Tongue (tissue), 2 donors: ENCODE measurements around the gene MIA3. TPM values are rescaled to one million over a fixed set of nuclear protein-coding genes. Genes with fewer than 3 reads are reported as not detected.
"Not testable (repeated sequence)": the region's sequence is repeated elsewhere in the genome, so short reads cannot be mapped to it uniquely, and the experiment has no call there.

Source experiments
- DNase-seq: peaks from one replicate; pipeline ENCODE4 v3.0.0-alpha.2; 2015
- total RNA-seq: library from RNA; depleted of rRNA; stranded (reverse); fragments of >200 nt; gene quantifications from one replicate; pipeline ENCODE4 v1.2.3, GENCODE V29; 2014

Gene MIA3, protein sequence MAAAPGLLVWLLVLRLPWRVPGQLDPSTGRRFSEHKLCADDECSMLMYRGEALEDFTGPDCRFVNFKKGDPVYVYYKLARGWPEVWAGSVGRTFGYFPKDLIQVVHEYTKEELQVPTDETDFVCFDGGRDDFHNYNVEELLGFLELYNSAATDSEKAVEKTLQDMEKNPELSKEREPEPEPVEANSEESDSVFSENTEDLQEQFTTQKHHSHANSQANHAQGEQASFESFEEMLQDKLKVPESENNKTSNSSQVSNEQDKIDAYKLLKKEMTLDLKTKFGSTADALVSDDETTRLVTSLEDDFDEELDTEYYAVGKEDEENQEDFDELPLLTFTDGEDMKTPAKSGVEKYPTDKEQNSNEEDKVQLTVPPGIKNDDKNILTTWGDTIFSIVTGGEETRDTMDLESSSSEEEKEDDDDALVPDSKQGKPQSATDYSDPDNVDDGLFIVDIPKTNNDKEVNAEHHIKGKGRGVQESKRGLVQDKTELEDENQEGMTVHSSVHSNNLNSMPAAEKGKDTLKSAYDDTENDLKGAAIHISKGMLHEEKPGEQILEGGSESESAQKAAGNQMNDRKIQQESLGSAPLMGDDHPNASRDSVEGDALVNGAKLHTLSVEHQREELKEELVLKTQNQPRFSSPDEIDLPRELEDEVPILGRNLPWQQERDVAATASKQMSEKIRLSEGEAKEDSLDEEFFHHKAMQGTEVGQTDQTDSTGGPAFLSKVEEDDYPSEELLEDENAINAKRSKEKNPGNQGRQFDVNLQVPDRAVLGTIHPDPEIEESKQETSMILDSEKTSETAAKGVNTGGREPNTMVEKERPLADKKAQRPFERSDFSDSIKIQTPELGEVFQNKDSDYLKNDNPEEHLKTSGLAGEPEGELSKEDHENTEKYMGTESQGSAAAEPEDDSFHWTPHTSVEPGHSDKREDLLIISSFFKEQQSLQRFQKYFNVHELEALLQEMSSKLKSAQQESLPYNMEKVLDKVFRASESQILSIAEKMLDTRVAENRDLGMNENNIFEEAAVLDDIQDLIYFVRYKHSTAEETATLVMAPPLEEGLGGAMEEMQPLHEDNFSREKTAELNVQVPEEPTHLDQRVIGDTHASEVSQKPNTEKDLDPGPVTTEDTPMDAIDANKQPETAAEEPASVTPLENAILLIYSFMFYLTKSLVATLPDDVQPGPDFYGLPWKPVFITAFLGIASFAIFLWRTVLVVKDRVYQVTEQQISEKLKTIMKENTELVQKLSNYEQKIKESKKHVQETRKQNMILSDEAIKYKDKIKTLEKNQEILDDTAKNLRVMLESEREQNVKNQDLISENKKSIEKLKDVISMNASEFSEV (N-terminal part only)
- 51.0 TPM for total RNA-seq

- peak; percentile 24 for DNase-seq
These were observed at the start of gene MIA3 for GRCh38 chr1:222618001-222618879. TSS of gene MIA3 (plus strand) at chr1:222618097. CDS start at chr1:222618111, 14 bp downstream.

GRCh38 chr1:222570837-222571236 lies 47.1 kb upstream of the MIA3 start:
- DNase-seq, result no peak

- no peak for DNase-seq
These were observed 38.6 kb upstream of the MIA3 start for GRCh38 chr1:222579316-222579715.

- DNase-seq, result no peak
These were observed 35.7 kb upstream of the MIA3 start for GRCh38 chr1:222582099-222582774.

GRCh38 chr1:222583079-222583478 lies 34.8 kb upstream of the MIA3 start:
- no peak for DNase-seq

GRCh38 chr1:222586842-222587241 lies 31.1 kb upstream of the MIA3 start:
- DNase-seq, result no peak

- no peak for DNase-seq
These were observed 29.8 kb upstream of the MIA3 start for GRCh38 chr1:222588135-222588534.

GRCh38 chr1:222589462-222590302 lies 28.2 kb upstream of the MIA3 start, which contains the start of gene TAF1A:
TSS of gene TAF1A (minus strand) at chr1:222589933.
- DNase-seq, result peak; percentile 96

DNA sequence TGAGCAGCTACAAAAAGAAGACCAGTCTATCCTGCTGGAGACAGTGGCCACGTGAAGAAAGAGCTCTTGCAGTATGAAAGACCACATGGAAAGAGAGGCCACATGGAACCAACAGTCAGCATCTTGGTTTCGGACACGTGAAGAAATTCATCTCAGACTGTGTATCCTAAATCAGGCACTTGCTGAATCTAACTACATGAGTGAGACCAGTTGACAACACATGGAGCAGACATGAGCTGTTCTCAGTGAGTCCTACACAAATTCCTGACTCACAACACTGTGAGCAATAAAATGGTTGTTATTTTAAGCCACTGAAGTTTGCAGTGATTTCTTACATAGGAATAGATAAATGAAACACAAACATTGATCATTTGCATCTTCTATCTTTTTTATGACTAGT lies 25.7 kb upstream of the MIA3 start:
- no peak for DNase-seq

GRCh38 chr1:222594789-222595188 lies 23.1 kb upstream of the MIA3 start:
- no peak for DNase-seq

DNA sequence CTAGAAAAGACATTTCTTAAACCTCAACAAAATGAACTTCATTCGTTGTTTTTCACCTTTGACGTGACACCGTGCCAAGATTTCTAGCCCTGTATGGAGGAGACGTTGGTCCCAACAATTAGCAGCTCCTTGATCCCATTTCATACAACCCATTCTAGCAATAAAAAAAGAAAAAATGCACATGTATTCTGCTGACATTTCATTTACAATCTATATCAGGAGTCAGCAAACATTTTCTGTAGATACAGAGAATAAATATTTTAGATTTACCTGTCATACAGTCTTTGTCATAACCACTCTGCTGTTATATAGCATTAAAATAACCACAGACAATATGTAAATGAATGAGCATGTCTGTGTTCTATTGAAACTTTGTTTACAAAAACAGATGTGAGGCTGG lies 21.2 kb upstream of the MIA3 start:
- no peak for DNase-seq

- peak; percentile 9 for DNase-seq
These were observed 17.6 kb upstream of the MIA3 start for GRCh38 chr1:222600281-222600680.

- no peak for DNase-seq
These were observed 16.6 kb upstream of the MIA3 start for GRCh38 chr1:222601257-222601656.

DNA sequence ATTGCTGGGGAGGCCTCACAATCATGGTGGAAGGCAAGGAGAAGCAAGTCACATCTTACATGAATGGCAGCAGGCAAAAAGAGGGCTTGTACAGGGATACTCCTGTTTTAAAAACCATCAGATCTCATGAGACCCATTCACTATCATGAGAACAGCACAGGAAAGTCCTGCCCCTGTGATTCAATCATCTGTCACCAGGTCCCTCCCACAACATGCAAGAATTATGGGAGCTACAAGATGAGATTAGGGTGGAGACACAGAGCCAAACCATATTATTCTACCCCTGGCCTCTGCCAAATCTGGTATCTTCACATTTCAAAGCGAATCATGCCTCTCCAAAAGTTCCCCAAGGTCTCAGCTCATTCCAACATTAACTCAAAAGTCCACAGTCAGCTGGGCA lies 11.1 kb upstream of the MIA3 start:
- DNase-seq, result no peak

DNA sequence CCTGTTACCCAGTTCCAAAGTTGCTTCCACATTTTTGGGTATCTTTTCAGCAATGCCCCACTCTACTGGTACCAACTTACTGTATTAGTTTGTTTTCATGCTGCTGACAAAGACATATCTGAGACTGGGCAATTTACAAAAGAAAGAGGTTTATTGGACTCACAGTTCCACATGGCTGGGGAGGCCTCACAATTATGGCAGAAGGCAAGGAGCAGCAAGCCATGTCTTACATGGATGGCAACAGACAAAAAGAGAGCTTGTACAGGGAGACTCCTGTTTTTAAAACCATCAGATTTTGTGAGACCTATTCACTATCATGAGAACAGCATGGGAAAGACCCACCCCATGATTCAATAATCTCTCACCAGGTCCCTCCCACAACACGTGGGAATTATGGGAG lies 8.8 kb upstream of the MIA3 start:
- DNase-seq, result not testable (repeated sequence)

- DNase-seq, result no peak
These were observed 7.2 kb upstream of the MIA3 start for GRCh38 chr1:222610728-222611127.

DNA sequence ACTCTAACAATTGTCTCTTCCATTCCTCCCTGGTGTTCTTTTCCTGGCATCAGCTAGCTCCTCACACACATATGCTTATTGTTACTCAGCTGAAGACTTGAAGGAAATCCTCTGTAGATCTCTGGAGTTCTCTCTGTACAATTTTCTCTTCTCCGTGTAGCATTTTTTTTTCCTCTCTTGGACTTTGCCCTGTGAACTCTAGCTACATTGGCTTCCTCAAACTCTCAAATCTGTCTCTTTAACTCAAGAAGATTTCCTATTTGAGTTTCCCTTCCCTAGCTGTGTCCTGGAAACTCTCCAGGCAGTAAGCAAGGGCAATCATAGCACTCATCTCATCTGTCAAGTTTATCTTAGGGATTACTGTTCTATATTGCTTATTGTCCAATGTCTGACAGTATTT lies 4.3 kb upstream of the MIA3 start:
- peak; percentile 5 for DNase-seq

- peak; percentile 53 for DNase-seq
These were observed 1.4 kb upstream of the MIA3 start for GRCh38 chr1:222616525-222616924.

DNA sequence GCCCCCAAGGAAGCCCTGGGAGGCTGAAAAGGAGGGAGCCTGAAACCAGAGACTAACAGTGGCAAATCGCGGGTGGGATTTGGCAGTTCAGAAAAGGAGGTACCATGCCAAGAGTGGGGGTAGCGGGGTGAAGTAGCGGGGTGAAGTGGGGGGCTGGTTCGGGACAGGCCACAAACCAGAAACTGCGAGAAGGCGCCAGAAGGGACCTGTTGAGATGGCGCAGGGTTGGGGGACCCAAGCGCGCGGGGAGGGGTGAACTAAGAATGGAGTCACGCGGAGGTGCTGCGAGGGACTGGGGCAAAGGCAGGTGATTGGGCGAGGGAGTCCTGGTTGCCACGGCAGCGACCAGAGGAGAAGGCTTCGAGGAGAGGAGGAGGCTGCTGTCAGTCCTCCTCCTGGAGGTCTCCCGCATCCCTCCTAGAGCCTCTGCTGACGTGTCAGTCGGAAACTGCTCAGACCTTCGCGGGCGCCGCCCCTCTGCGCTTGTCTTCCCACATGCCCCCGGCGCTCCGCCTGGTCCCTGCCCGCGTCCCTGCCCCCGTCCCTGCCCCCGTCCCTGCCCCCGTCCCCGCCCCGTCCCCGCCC lies 438 bp upstream of the MIA3 start:
- DNase-seq, result peak; percentile 97
